ENCODE measurements around the gene ATXN7L1. TPM values are rescaled to one million over a fixed set of nuclear protein-coding genes. Genes with fewer than 3 reads are reported as not detected.
A peak's percentile ranks its signal among the peaks of the same experiment; 100 is the strongest.

ATXN7L1 gene
- total and polyA plus RNA-seq, 2 of the 4 experiments (the other 2 are of a cell fraction) = 3.5 to 4.3 TPM

DNA sequence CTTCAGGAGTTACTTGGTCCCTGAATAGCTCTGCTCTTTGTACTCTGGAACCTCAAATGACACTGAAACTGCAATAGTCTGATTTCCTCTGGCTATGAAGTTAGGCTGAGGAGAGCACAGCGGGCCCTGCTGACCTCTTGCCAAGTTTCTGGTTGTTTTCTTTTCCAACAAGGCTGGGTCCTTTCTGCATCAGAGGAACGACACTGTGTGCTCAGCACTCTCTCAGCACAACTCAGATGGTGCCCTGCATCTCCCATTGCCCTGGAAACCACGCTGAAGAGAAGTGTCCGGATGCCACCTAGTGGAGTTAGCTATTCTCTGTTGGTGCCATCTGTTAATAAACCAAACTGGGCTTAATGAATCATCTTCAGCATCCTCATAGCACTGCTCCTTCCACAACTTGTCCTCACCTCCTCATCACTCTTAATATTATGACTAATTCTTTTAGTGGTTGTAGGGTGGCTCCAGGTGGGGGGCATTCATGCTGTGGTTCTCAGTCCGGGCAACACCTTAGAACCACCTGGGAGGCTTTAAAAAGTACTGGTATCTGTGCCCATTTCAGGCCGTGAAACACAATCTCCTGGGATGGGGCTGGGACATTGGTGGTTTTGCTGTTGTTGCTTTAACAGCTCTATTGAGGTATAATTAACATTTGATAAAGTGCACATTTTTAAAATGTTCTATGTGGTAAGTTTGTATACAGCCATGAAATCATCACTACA, 286.9 kb downstream of the ATXN7L1 start:
- Histone ChIP-seq H3K14ac (replicated peaks; ENCODE audit: low read depth, low read length) (no peak overlapping the region), H2AK5ac (ENCODE audit: low read depth, low read length) (no peak overlapping the region), H3K56ac (ENCODE audit: extremely low read depth, insufficient read depth, low read length) (no peak overlapping the region), H2BK20ac (ENCODE audit: low read depth, low read length) (no peak overlapping the region), H4K20me1 (ENCODE audit: insufficient read depth, low read length) (no peaks in the 10 kb centered on the region), H3K9me1 (ENCODE audit: insufficient read depth, low read length) (no peaks in the 10 kb centered on the region), H3K4me1 (ENCODE audit: control insufficient read depth, insufficient read depth, low read length) (no peaks in the 10 kb centered on the region), H4K91ac (ENCODE audit: insufficient read depth, low read depth, low read length) (no peak overlapping the region), H3K36me3 (ENCODE audit: control insufficient read depth, insufficient read depth, low read length) (no peaks in the 10 kb centered on the region), H3K18ac (ENCODE audit: low read depth, low read length) (no peak overlapping the region), H4K8ac (ENCODE audit: low read depth in 2 of 2, low read length in 2 of 2) (no peak overlapping the region), H2BK120ac (ENCODE audit: low read depth, low read length) (no peak overlapping the region), H3K9ac (ENCODE audit: low read depth, low read length) (no peak overlapping the region), H3K4ac (ENCODE audit: low read depth, low read length) (no peak overlapping the region), H2BK5ac (ENCODE audit: low read depth, low read length, poor library complexity, severe bottlenecking) (no peak overlapping the region), H3K27ac (ENCODE audit: insufficient read depth, low read length) (no peak overlapping the region), H4K5ac (ENCODE audit: low read depth, low read length) (no peak overlapping the region), H3K4me3 (ENCODE audit: insufficient read depth, low read depth, low read length) (no peak overlapping the region), H2AFZ (replicated peaks; ENCODE audit: low read length, poor library complexity) (peak overlapping the region; percentile 52), H3K23ac (ENCODE audit: low read depth, low read length) (no peak overlapping the region), H3K9me3 (ENCODE audit: control insufficient read depth, insufficient read depth, low read length) (no peaks in the 10 kb centered on the region), H3K4me2 (ENCODE audit: low read depth, low read length) (no peak overlapping the region), H3K79me1 (ENCODE audit: low read depth in 1 of 2, low read length in 2 of 2) (no peaks in the 10 kb centered on the region), H3K27me3 (ENCODE audit: control insufficient read depth, insufficient read depth, low read length) (0 out of 2 replicates have a peak, but pooled peaks cover under 1% of the 10 kb centered on the region), H2BK15ac (ENCODE audit: low read depth, low read length) (no peak overlapping the region), H2AK9ac (replicated peaks; ENCODE audit: low read depth, low read length, poor library complexity) (no peak overlapping the region)
- no TSS peak for BruUV-seq (replicated peaks)
- intact Hi-C loops (cut with micrococcal nuclease) = loop anchor here (5.0 to 10.0 kb wide), 2 partner anchors 187 to 455 kb away; no protein-coding TSS in a partner anchor
- ATAC-seq (ENCODE audit: low read depth) = peak; percentile 99
- peak; percentile 81 for DNase-seq
- 40% methylated on average over 4 of the region's 6 CpGs; no CpG with 5 or more reads in 1 of the 2 experiments for WGBS, 2 experiments (ENCODE audit: extremely low coverage in 2 of 2, insufficient read length in 1 of 2)
- in situ Hi-C loops (cut with MboI; ENCODE audit: low sequenced_read_pairs) = no loop called here
- dilution Hi-C loops (cut with HindIII; ENCODE audit: low sequenced_read_pairs, unreplicated experiment) = no loop called here
- ChIA-PET CTCF (interaction anchor here (0.6 to 1.0 kb wide), 3 partner anchors 8 to 947 kb away, joined by 3 to 5 read pairs (median 3); partner anchors contain the start of gene SRPK2), POLR2A (ENCODE audit: unreplicated experiment) (no interaction called here)
- TF ChIP-seq POLR2A (IDR thresholded peaks at IDR 0.05; ENCODE audit: low read depth, low read length) (no peak), FOS (IDR thresholded peaks at IDR 0.05; ENCODE audit: low read depth, low read length) (no peak), MAFK (IDR thresholded peaks at IDR 0.05; ENCODE audit: low read depth, low read length) (no peak), MAZ (IDR thresholded peaks at IDR 0.05; ENCODE audit: borderline replicate concordance, low read depth, low read length) (no peak), SMC3 (IDR thresholded peaks at IDR 0.05; ENCODE audit: low read depth, low read length) (peak; percentile 56), CHD1 (IDR thresholded peaks at IDR 0.05; ENCODE audit: low read depth, low read length) (no peak), MXI1 (IDR thresholded peaks at IDR 0.05; ENCODE audit: borderline replicate concordance, low read depth, low read length) (no peak), NFE2L2 (IDR thresholded peaks at IDR 0.05; ENCODE audit: low read depth, low read length) (no peak), RFX5 (IDR thresholded peaks at IDR 0.05; ENCODE audit: low read depth, low read length) (no peak), RCOR1 (IDR thresholded peaks at IDR 0.05; ENCODE audit: insufficient replicate concordance, low read length) (no peak), CEBPB (IDR thresholded peaks at IDR 0.05; ENCODE audit: low read depth, low read length) (no peak), RAD21 (IDR thresholded peaks at IDR 0.05; ENCODE audit: low read length) (peak; percentile 81)
- TF ChIP-seq, protein P1, sequence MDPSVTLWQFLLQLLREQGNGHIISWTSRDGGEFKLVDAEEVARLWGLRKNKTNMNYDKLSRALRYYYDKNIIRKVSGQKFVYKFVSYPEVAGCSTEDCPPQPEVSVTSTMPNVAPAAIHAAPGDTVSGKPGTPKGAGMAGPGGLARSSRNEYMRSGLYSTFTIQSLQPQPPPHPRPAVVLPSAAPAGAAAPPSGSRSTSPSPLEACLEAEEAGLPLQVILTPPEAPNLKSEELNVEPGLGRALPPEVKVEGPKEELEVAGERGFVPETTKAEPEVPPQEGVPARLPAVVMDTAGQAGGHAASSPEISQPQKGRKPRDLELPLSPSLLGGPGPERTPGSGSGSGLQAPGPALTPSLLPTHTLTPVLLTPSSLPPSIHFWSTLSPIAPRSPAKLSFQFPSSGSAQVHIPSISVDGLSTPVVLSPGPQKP (IDR thresholded peaks at IDR 0.05; ENCODE audit: borderline replicate concordance, low read depth, low read length) = no peak
- TF ChIP-seq, protein P2, sequence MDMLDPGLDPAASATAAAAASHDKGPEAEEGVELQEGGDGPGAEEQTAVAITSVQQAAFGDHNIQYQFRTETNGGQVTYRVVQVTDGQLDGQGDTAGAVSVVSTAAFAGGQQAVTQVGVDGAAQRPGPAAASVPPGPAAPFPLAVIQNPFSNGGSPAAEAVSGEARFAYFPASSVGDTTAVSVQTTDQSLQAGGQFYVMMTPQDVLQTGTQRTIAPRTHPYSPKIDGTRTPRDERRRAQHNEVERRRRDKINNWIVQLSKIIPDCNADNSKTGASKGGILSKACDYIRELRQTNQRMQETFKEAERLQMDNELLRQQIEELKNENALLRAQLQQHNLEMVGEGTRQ (IDR thresholded peaks at IDR 0.05; ENCODE audit: low read depth, low read length) = no peak
- TF ChIP-seq, protein P3, sequence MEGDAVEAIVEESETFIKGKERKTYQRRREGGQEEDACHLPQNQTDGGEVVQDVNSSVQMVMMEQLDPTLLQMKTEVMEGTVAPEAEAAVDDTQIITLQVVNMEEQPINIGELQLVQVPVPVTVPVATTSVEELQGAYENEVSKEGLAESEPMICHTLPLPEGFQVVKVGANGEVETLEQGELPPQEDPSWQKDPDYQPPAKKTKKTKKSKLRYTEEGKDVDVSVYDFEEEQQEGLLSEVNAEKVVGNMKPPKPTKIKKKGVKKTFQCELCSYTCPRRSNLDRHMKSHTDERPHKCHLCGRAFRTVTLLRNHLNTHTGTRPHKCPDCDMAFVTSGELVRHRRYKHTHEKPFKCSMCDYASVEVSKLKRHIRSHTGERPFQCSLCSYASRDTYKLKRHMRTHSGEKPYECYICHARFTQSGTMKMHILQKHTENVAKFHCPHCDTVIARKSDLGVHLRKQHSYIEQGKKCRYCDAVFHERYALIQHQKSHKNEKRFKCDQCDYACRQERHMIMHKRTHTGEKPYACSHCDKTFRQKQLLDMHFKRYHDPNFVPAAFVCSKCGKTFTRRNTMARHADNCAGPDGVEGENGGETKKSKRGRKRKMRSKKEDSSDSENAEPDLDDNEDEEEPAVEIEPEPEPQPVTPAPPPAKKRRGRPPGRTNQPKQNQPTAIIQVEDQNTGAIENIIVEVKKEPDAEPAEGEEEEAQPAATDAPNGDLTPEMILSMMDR (conservative IDR thresholded peaks at IDR 0.05; ENCODE audit: low read depth, low read length) = peak; percentile 85

Data from IMR-90 (cell line).